Pancreas (tissue), 10 donors: Measurements from ENCODE around the gene PLCB1. TPM values are rescaled to one million over a fixed set of nuclear protein-coding genes. Genes with fewer than 3 reads are reported as not detected.

Experiments used
- ATAC-seq, 4 donors: fragments of 200-7000 bp; cut with Tn5 transposase; one replicate each; pipeline versions ENCODE4 v1.8.0 to v1.9.1; 2020; ENCODE audit warnings: mild to moderate bottlenecking in 4 of 4, moderate library complexity in 4 of 4
- DNase-seq, 6 donors: peaks; one replicate each; pipeline ENCODE4 v3.0.0-alpha.2; 2020
- FAIRE-seq: peaks from 2 replicates; lab custom pipeline; 2012; peaks lifted over from hg19 to GRCh38; lab: Jason Lieb, UNC
- H3K27ac ChIP-seq, 4 donors: fragments of 200-600 bp; sonication (generic); 1 replicate in 3 of 4; 2 replicates in 1 of 4; pipeline versions ENCODE4 v1.5.0 to v1.8.0; 2020
- H3K27me3 ChIP-seq, 4 donors: fragments of 200-600 bp; one replicate each; pipeline ENCODE4 v1.8.0; 2021
- H3K36me3 ChIP-seq, 3 donors: fragments of 200-600 bp; sonication (generic) in 1 of 3; one replicate each; pipeline versions ENCODE4 v1.5.0 to v1.8.0; 2020 to 2021
- H3K4me1 ChIP-seq, 3 donors: fragments of 200-600 bp; one replicate each; pipeline ENCODE4 v1.8.0; 2021
- H3K4me3 ChIP-seq, 4 donors: fragments of 200-600 bp; sonication (generic) in 2 of 4; one replicate each; pipeline versions ENCODE4 v1.5.0 to v1.8.0; 2020 to 2021
- H3K9me3 ChIP-seq, 4 donors: fragments of 200-600 bp; one replicate each; pipeline ENCODE4 v1.8.0; 2021
- CTCF ChIP-seq, 4 donors: fragments of 200-600 bp; sonication (generic) in 3 of 4; IDR thresholded peaks; one replicate each; pipeline versions ENCODE4 v1.5.0 to v1.8.0; 2021; ENCODE audit warnings: antibody characterized with exemption in 4 of 4
- WGBS, 2 donors: extraction: QIAGEN DNeasy Blood & Tissue Kit; methylation state at CpG; one replicate each; pipeline ENCODE4 v1.1.7; 2013; 5-methylcytosine and 5-hydroxymethylcytosine counted together
- intact Hi-C, 3 donors: fragments of 100-400 bp; cut with DNase I; formaldehyde crosslinking; loops; one replicate each; pipeline versions ENCODE4 v1.11.1 to v1.14.2; 2022
- polyA plus RNA-seq, 2 donors: library from polyadenylated mRNA; stranded (reverse); fragments of 200-250 nt; gene quantifications; one replicate each; pipeline ENCODE4 v1.2.3, GENCODE V29; 2013
- total RNA-seq, 6 donors: library from RNA; stranded (reverse); fragmentation: NEBNext Ultra II Directional in 4 of 6; extraction: Animal tissue kit (Norgen Biotek cat#: 25700) in 4 of 6; gene quantifications; one replicate each; pipeline versions ENCODE4 v1.2.1 to v1.2.4, GENCODE V29; 2021 to 2023
- donor health status: healthy with polysubstance abuse.
- donor health status: DM: no; HTN: no; CAD: no; lungs with moderate emphysema.
- donor health status: DM: no; HTN: no; CAD: no.
- donor health status: control.
- donor health status: control.
- donor health status: Bipolar disorder and iron deficiency.
- donor health status: DM: yes; HTN: yes; CAD: no.
- donor health status: DM: no; HTN: no; CAD: no.
- donor health status: DM: no; HTN: no; CAD: no.
- donor health status: DM: yes; HTN: yes; CAD: no.

PLCB1 gene
- total and polyA plus RNA-seq, 8 donors = 4.5 to 18.7 (median 13.7) TPM

- no peak overlapping the region for H3K4me3 ChIP-seq
- no peak overlapping the region for H3K27ac ChIP-seq
- WGBS, 2 donors = 65 to 95% methylated on average over 3 of the region's 3 CpGs
- DNase-seq (no peak), FAIRE-seq (no peak), ATAC-seq (no peak)
- intact Hi-C loops = no loop called here
- H3K27me3 ChIP-seq = no peaks in the 10 kb centered on the region
- no peak for TF ChIP-seq CTCF (IDR thresholded peaks at IDR 0.05)
- H3K9me3 ChIP-seq = no peaks in the 10 kb centered on the region
- peaks cover 0 to 3% (median 0%) of the 10 kb centered on the region in 3 donors for H3K4me1 ChIP-seq
- H3K36me3 ChIP-seq = no peaks in the 10 kb centered on the region
Measured at GRCh38 chr20:8255945-8256632, 124.0 kb downstream of the PLCB1 start.

- 91 to 92% methylated on average over 5 of the region's 5 CpGs for WGBS, 2 donors
- H3K4me1 ChIP-seq = no peaks in the 10 kb centered on the region
- FAIRE-seq (no peak), ATAC-seq (peak in 1 of 4 donors; percentile 11), DNase-seq (no peak)
- H3K36me3 ChIP-seq = no peaks in the 10 kb centered on the region
- intact Hi-C loops = no loop called here
- no peak overlapping the region for H3K4me3 ChIP-seq
- H3K27me3 ChIP-seq = no peaks in the 10 kb centered on the region
- TF ChIP-seq CTCF (IDR thresholded peaks at IDR 0.05) = no peak
- H3K9me3 ChIP-seq = no peaks in the 10 kb centered on the region
- no peak overlapping the region for H3K27ac ChIP-seq
Measured at GRCh38 chr20:8260837-8261251, 128.8 kb downstream of the PLCB1 start.

- Histone ChIP-seq H3K9me3 (no peaks in the 10 kb centered on the region), H3K27me3 (no peaks in the 10 kb centered on the region), H3K27ac (no peak overlapping the region), H3K4me1 (no peaks in the 10 kb centered on the region), H3K4me3 (no peak overlapping the region), H3K36me3 (no peaks in the 10 kb centered on the region)
- ATAC-seq (no peak), FAIRE-seq (no peak), DNase-seq (no peak)
- intact Hi-C loops = no loop called here
- WGBS, 2 donors = 47 to 54% methylated on average over 1 of the region's 1 CpG
- TF ChIP-seq CTCF (IDR thresholded peaks at IDR 0.05) = no peak
Measured at GRCh38 chr20:8262721-8263120, 130.7 kb downstream of the PLCB1 start.

GRCh38 chr20:8265588-8265987 lies 133.5 kb downstream of the PLCB1 start:
- no peaks in the 10 kb centered on the region for H3K36me3 ChIP-seq
- no peak for TF ChIP-seq CTCF (IDR thresholded peaks at IDR 0.05)
- FAIRE-seq (peak; percentile 17), ATAC-seq (peak in 1 of 4 donors; percentile 53), DNase-seq (no peak)
- no peak overlapping the region for H3K27ac ChIP-seq
- H3K9me3 ChIP-seq = no peaks in the 10 kb centered on the region
- H3K4me1 ChIP-seq = no peaks in the 10 kb centered on the region
- no peak overlapping the region for H3K4me3 ChIP-seq
- intact Hi-C loops = no loop called here
- no peaks in the 10 kb centered on the region for H3K27me3 ChIP-seq

- DNase-seq (no peak), ATAC-seq (no peak), FAIRE-seq (no peak)
- Histone ChIP-seq H3K27ac (no peak overlapping the region), H3K36me3 (no peaks in the 10 kb centered on the region), H3K27me3 (no peaks in the 10 kb centered on the region), H3K4me3 (no peak overlapping the region), H3K4me1 (no peaks in the 10 kb centered on the region), H3K9me3 (no peaks in the 10 kb centered on the region)
- 81 to 97% methylated on average over 6 of the region's 6 CpGs for WGBS, 2 donors
- no peak for TF ChIP-seq CTCF (IDR thresholded peaks at IDR 0.05)
- intact Hi-C loops = no loop called here
Measured at GRCh38 chr20:8267009-8267408, 134.9 kb downstream of the PLCB1 start.
